22Rv1 (cell line): ENCODE measurements around the gene IKZF1.

Experiments
- ZFX ChIP-seq: fragments of 450-650 bp; IDR thresholded peaks from 2 replicates; pipeline ENCODE4 v1.6.1; 2017; ENCODE audit warnings: antibody characterized with exemption, borderline replicate concordance
- TF ChIP-seq, protein P1 (sequence below): fragments of 450-650 bp; IDR thresholded peaks from 2 replicates; pipeline ENCODE4 v1.5.1; 2017; ENCODE audit warnings: mild to moderate bottlenecking

DNA sequence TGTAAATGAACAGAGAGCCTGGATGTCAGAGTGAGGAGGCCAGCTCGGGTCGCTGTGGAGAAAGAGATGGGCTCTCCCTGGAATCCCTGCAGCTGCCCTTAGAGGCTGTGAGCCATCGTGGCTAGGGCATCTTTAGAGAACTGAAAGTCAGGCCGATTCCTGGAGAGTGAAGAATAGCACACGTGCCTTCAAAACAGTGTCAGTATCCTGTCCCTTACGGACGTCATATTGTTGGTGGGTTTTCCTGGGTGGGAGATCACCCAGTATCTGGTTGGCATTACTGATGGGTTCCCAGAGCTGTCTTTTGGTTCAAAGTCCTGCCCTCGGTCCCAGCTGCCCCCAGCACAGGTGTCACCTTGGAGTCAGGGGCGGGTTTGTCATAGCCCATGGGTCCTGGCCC is 25.3 kb downstream of the IKZF1 start:
- TF ChIP-seq, protein P1, sequence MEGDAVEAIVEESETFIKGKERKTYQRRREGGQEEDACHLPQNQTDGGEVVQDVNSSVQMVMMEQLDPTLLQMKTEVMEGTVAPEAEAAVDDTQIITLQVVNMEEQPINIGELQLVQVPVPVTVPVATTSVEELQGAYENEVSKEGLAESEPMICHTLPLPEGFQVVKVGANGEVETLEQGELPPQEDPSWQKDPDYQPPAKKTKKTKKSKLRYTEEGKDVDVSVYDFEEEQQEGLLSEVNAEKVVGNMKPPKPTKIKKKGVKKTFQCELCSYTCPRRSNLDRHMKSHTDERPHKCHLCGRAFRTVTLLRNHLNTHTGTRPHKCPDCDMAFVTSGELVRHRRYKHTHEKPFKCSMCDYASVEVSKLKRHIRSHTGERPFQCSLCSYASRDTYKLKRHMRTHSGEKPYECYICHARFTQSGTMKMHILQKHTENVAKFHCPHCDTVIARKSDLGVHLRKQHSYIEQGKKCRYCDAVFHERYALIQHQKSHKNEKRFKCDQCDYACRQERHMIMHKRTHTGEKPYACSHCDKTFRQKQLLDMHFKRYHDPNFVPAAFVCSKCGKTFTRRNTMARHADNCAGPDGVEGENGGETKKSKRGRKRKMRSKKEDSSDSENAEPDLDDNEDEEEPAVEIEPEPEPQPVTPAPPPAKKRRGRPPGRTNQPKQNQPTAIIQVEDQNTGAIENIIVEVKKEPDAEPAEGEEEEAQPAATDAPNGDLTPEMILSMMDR = no peak
- TF ChIP-seq ZFX = no peak
